HK-2 (cell line): ENCODE results near the gene TCP11.
A peak's percentile ranks its signal among the peaks of the same experiment; 100 is the strongest.
"Not testable (repeated sequence)": the region's sequence is repeated elsewhere in the genome, so short reads cannot be mapped to it uniquely, and the experiment has no call there.

ENCODE experiments used
- DNase-seq: peaks from one replicate; pipeline ENCODE4 v3.0.0-alpha.2; 2018; ENCODE audit not compliant: unreplicated experiment

TCP11 gene

DNA sequence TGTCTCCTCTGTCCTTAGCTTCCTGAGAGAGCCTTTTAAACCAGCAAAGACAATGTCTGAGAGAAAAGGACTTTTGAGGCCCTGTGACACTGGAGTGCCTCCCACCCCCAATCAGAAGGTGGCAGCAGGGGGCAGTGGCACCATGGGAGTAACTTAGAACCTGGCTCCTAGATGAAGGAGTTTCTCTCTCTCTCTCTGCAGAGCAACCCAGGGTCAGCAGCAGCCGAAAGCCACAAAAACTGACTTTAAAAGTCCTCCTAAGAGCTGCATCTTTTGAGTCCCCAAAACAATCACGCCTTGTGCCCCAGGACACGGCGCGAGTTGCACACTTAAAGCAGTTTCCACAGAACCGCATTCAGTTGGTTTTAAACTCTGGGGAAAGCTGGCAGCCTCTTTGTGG, 5.3 kb upstream of the TCP11 start:
- DNase-seq, result peak; percentile 18

DNA sequence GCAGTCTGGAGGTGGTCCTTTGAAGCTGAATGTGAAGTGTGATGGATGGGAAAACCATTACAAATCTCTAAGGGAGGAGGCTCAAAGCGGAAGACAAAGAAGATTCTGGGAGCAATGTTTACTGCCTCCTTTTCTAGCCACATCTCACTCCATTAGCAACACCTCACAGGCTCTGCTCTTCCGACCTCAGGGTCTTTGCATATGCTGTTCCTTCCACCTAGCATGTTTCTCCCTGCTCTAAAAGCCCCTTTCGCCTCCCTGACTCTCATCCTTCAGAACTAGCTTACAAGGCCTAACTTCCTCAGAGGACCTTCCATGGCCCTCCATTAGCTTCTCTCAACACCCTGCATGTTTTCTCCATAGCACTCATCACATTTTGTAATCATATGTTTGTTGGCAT, 4.6 kb upstream of the TCP11 start:
- no peak for DNase-seq

DNA sequence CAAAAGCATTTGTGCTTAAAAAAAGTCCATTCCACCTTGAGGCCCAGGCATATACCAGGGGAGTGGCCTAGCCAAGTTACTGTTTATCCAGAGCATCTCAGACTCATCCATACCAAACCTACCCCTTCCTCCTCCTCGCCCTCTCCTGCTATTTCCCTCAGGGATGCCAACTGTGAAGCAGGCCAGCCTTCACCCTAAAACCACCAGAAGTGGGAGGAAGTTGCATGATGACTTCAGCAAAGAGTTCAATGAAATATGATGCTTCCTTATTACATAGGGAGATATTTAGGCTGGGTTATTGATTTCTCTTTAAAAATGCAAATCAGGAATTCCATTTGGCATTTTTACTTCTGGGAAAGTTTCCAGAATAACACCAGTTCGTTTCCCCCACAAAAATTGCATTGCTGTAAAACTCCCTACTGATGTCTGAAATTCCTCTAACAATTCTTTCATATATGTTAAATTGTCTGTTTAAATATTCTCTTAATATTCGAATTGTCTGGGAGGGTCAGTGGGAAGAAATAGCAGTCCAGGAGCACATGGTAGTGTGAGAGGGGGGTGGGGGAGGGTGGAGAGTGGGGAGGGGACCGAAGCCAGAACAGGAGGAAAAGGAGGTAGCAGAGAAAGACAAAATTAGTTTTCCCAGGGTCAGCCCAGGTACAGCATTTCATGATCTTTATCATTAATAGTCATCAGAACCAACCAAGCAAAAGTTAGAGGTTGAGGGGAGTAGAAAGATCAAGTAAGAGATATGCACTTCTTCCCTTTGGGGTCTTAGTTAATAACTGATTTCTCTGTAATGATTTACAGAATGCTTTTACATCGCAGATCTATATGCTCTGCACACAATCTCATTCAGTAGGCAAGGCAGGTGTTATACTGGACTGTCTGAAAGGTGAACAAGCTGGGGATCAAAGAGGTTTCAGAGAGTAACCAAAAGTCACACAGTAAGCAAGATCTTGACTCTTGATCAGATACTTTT, 1.7 kb upstream of the TCP11 start:
- peak; percentile 6 for DNase-seq

DNA sequence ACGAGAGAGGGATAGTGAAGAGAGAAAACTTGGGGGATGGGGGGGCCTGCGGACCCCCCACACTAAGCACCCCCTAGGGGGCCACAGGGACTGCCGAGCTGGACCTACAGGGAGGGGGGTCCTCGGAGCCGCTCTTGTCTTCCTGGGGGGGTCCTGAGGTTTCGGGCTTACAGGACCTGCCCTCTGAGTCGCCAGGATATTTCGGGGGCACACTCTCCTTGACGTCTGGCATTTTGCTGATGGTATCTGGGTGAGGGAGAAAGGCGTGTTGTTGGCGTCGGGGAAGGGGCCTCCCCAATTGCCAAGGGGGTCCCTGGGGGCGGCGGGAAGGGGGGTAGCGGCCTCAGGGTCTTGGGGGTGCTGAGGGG, 516 bp downstream of the TCP11 start:
- no peak for DNase-seq

DNA sequence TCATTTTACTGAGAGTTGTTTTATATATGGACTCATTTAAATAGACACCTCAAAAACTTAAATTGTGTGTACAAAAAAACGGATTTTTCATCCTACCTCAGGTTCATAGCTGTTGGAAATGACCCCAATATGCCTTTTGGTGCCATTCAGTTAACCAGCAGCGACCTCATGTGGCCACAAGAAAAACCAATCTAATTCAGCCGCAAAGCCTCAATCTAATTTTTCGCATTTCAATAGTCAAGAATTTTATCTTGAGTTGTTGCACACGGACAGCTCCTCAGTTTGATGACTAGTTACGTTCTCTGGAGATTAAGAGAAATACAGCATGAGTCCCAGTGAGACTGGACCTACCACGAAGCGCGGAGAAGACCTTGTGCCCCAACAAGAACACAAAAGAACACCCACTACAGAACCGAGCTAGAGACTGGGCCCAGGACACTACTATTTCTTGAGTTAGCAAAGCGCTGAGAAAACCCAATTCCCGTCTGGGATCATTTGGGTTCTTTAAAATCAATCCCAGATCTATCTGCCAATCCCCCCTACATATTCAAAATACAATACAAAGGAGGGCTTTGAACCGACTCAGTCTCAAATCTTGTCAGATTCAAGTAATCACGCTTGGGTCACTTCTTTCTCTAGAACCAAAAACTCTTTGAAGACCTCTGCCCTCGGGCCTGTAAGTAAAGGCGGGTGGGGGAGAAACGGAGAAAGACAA, 1.1 kb downstream of the TCP11 start:
- peak; percentile 35 for DNase-seq

DNA sequence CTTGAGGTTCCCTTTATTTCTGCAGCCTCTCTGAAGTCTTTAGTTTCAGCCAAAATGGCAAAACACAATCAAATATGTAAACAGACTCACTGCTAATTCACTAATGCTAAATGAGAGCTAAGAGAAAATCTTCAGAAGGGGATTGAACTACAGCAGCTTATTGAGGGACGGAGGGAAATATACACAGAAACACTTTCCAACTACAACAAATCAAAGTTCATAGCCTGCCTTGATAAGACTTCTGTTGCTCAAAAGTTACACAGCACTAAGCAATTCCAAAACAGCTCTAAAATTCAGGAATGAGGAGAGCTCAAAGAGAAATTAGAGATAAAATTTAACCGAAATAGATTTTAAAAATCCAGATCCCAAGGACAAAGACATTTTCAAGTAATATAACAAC, 1.7 kb downstream of the TCP11 start:
- DNase-seq, result no peak

DNA sequence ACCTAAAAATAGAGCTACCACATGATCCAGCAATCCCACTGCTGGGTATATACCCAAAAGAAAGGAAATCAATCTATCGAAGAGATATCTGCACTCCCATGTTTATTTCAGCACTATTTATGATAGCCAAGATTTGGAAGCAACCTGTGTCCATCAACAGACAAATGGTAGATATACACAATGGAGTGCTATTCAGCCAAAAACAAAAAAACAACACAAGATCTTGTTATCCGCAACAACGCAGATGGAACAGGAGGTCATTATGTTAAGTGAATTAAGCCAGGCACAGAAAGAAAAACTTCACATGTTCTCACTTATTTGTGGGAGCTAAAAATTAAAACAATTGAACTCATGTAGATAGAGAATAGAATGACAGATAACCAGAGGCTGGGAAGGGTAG, 2.9 kb downstream of the TCP11 start:
- DNase-seq, result not testable (repeated sequence)

DNA sequence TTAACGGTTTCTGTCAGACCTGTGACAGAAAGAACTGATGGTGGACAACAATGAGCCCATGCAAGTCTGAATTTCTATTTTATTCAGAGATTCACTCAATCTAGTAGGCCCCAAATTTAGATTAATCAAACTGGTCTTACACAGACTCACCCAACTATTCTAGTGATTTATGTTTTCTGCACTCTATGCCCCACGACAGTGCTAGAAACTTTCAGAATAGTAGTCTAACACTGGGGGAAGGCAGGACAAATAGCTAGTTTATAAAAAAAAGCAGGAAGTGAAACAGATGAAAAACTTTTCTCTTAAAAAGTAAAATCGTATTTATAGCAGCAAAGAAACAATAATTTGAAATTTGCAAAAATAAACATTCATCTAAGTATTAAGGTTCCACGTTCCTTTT, 5.0 kb downstream of the TCP11 start:
- no peak for DNase-seq

DNA sequence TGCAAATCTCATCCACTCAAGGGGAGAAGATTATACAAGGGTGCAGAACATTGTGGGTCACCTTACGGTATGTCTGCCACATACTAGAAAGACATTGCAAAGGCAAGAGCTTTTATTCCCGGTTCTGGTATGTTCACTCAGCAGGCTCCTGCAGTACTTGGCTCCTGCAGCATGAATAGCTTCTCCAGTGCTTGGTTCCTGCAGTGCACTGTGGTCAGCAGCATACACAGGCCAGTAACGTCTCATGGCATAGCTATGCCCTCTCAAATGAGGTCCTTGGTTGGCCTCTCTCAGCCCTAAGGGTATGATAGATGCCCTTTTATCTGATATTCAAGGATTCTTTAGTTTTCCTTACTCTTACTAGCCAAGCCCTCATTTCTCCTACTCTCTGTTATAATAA, 12.6 kb downstream of the TCP11 start:
- DNase-seq, result no peak

DNA sequence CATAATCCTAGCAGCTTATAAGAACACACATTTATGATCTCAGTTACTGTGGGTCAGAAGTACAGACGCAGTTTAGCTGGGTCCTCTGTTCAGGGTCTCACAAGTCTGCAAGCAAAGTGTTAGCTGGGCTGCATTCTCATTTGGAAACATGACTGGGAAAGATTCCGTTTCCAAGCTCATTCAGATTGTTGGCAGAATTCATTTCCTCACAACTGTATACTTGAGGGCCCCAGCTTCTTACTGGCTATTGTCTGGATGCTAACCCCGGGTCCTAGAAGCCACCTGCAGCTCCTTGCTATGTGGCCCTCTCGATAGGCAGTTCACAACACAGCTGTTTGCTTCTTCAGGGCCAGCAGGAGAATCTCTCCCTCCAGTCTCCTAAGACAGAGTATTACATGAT, 13.1 kb downstream of the TCP11 start:
- DNase-seq, result no peak

DNA sequence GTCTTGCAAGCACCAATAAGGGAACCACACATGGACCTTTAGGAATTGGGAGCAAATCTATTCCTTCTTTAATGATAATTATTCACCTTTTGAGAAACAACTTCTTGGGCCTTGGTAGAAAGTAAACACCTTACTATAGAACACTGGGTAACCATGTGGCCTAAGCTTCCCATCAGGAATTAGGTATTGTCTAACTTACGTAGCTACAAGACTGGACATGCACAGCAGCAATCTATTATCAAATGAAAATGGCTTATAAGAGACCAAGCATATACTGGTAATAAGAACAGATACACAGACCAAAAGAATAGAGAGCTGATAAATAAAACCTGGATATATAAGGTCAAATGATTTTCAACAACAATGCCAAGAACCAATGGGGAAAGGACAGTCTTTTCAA, 16.8 kb downstream of the TCP11 start:
- DNase-seq, result no peak

DNA sequence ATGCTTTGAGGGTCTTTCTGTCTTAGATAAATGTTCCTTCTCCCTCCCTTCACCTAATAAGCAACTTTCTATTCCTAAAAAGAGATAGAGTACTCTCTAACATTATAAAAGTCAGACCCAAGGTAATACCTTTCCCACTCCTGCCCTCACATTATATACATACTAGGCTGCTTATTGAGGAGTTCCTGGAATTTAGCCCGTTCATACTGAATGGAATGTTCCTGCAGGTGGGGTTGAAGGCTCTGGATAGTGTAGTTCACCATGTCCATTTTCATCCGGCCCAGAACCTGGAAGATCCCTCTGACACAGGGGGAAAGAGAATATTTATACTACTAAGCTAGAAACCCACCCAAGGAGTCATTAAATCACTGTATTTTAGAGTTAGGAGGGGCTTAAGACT, 20.4 kb downstream of the TCP11 start:
- no peak for DNase-seq

DNA sequence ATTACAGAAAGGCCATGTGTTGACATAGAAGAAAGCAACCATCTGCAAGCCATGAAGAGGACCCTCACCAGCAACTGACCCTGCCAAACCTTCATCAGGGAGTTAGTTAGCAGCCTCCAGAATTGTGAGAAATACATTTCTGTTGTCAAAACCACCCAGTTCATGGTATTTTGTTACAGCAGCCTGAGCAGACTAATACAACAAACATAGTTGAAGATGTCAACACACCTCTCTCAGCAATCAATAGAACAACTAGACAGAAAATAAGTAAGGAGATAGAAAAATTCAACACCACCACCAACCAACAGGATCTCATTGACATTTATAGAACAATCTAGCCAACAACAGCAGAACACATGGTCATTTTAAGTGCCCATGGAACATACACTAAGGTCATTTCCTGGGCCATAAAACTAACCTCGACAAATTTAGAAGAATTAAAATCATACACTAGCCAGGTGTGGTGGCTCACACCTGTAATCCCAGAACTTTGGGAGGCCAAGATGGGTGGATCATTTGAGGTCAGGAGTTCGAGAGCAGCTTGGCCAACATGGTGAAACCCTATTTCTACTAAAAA, 32.7 kb downstream of the TCP11 start:
- no peak for DNase-seq

DNA sequence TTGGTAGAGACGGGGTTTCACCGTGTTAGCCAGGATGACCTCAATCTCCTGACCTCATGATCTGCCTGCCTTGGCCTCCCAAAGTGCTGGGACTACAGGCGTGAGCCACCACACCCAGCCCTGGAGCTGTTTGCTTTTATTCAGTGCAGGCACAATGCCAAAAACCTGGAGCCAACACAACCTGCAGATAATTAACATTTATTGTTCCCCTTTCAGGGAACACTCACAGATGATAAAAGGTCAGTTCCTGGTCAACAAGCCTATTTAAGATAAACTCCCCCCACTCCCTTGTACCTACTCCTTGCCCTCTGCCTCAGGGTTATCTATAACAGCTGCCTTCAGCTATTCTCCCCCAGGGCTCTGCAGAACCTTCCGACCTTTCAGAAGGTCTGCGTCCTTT, 33.4 kb downstream of the TCP11 start:
- DNase-seq, result not testable (repeated sequence)

DNA sequence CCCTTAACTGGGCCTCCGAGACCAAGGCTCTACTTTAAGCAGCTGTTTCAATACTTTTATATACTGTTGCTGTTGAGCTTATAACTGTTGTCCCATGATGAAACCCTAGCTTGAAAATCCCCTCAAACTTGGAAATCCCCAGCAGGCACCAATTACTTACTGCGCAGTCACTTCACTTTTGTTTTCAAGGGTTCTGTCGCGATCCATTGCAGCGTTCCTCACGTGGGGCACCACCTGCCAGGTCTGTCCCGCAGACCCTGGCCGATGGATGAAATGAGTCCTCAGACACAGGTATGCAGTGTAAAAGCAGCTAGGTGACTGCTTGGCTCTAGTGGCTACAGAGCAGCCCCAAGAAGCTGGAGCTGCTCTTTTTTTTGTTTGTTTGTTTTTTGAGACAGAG, 33.9 kb downstream of the TCP11 start:
- DNase-seq, result not testable (repeated sequence)

DNA sequence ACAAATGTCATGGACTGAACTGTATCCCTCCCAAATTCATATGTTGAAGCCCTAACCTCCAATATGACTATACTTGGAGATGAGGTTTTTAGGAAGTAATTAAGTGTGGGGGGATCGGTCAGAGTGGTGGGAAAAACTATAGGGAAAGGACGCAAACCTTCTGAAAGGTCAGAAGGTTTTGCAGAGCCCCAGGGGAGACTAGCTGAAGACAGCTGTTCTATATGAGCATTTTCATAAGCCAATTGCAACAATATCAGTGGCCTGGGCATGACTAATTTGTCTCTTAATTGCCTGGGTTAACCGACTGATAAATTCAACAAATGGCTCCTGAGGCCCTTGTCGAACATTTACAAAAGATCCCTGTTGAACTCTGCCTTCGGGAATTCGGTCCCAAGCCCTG, 35.1 kb downstream of the TCP11 start:
- DNase-seq, result not testable (repeated sequence)

DNA sequence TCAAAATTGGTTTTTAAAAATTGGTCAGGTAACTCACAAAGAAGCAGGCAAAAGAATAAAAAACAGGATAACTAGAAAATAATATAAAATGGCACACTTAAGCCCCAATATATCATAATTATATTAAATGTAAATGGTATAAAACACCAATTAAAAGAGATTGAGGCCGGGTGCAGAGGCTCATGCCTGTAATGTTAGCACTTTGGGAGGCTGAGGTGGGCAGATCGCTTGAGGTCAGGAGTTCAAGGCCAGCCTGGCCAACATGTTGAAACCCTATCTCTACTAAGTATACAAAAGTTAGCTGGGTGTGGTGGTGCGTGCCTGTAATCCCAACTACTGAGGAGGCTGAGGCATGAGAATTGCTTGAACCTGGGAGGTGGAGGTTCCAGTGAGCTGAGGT, 36.1 kb downstream of the TCP11 start:
- DNase-seq, result no peak

DNA sequence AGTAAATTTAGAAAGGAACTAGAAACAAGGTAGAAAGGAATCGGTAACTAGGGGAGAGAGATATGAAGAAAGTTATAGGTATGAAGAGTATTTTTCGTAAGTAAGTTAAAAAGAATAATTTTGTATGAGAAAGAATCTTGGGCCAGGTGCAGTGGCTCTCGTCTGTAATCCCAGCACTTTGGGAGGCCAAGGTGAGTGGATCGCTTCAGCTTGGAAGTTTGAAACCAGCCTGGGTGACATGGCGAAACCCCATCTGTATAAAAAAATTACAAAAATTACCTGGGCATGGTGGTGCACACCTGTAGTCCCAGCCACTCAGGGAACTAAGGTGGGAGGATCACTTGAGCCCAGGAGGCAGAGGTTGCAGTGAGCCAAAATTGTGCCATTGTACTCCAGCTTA, 42.0 kb downstream of the TCP11 start:
- DNase-seq, result no peak

DNA sequence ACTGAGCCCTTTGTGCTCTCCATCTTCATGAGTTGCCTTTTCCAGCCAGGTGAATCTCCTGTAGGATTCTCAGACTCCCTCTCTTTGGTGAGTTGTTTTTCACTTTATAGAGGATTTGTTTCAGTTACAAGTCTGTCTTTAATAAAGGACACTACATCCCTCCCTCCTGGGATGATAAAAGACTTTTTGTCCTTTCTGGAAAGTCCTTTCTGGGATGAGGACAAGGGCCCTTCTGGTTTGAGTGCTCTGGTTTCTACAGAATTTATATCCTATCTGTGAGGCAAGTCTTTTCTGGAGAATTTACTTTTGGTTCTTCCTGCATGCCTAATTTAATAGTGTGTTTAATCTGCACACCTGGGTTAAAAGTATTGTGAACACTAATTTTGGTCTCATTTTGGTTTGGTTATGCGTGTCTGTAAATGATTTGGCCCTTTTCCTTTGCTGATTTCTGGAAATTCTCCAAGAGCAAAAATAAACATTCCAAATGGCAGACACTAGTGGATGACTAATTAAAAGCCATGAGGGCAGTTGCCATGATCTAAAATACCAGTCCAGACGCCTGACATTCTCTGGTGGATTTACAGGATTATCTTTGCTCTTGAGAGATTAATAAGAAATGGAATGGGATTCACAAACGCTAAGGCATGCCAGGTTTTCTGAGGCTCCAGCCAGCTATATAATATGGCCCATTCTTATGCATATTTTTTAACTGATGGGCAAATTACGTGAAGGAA, 44.8 kb downstream of the TCP11 start:
- no peak for DNase-seq

DNA sequence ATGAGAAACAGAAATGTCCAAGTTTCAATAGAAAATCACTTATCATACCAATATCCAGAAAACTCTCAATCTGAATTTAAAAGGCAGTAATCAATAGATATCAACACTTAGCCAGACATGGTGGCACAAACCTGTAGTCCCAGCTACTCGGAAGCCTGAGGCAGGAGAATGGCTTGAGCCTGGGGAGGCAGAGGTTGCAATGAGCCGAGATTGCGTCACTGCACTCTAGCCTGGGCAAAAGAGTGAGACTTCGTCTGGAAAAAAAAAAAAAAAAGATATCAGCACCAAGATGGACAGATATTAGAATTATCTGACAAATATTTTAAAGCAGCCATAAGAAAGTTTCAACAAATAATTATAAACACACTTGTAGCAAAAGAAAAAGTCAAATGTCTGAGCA, 47.0 kb downstream of the TCP11 start:
- DNase-seq, result no peak

DNA sequence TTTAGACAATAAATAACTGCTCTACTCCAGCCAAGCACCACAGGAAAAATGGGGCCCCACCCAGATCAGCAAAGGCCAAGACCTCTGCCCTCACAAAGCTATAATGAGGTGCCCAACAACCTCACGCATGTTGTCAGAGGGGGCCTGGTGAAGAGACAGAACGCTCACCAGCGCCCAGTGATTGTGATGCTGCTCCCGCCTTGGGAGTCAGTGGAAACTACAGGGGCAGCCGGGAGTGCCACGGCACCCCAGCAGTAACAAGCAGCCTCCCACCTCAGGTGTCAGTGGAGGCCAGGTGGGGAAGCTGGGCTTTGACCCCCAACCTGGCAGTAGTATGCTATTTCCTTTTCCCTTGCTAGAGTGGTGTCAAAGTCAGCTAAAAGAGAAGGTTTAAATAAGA, 47.4 kb downstream of the TCP11 start:
- DNase-seq, result no peak

DNA sequence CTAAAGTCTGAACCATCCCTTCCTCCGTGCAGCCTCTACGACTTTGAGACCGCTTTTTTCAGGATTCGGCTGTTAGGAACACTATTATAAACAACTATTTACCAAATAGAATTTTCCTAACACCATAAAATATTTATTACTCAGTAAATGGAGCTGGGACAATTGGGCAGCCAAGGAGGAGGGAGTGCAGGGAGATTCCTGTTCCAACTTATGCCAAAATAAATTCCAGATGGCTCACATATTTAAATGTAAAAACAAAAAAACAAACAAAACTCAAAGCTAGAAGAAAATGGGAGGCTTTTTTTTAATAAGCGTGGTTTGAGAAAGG, 48.1 kb downstream of the TCP11 start:
- no peak for DNase-seq
